Endothelial cell of umbilical vein (primary cell): ENCODE results near the gene IFT57. TPM values are rescaled to one million over a fixed set of nuclear protein-coding genes. Genes with fewer than 3 reads are reported as not detected.

Experiments
- BruUV-seq: library from RNA; stranded (reverse); fragments of 400-500 nt; replicated peaks from 2 replicates; lab custom pipeline; 2021; lab: Mats Ljungman, UMichigan
- CTCF ChIA-PET: fragments of 300-600, 350-600 bp; sonication (Branson Sonifier 250); formaldehyde crosslinking; loops from one replicate; lab custom pipeline; 2021; ENCODE audit warnings: antibody characterized with exemption, inconsistent platforms; lab: Charles Lee
- POLR2A ChIA-PET: fragments of 300-600, 350-600 bp; sonication (Branson Sonifier 250); formaldehyde crosslinking; loops from one replicate; lab custom pipeline; 2021; ENCODE audit warnings: antibody characterized with exemption, inconsistent platforms; lab: Charles Lee
- DNase-seq: peaks from one replicate; pipeline ENCODE4 v3.0.0-alpha.2; 2011; ENCODE audit warnings: low read depth, low spot score
- FAIRE-seq: peaks from 2 replicates; lab custom pipeline; 2011; peaks lifted over from hg19 to GRCh38; lab: Jason Lieb, UNC
- H2AFZ ChIP-seq: 2 replicates; pipeline ENCODE4 v1.6.0; 2012; ENCODE audit warnings: low read depth, low read length, control low read depth, inconsistent platforms
- H3K27ac ChIP-seq: 2 replicates; pipeline ENCODE4 v1.5.1; 2011; ENCODE audit warnings: low read depth, mild to moderate bottlenecking, control low read depth, low read length, moderate library complexity; ENCODE audit not compliant: insufficient read depth
- H3K27me3 ChIP-seq, 2 experiments: 2 replicates each; pipeline versions ENCODE4 v1.6.0 to v1.6.1; 2011; ENCODE audit warnings: low read length in 2 of 2, mixed read lengths in 1 of 2; ENCODE audit not compliant: control insufficient read depth in 2 of 2, insufficient read depth in 2 of 2
- H3K36me3 ChIP-seq, 2 experiments: 2 replicates in 1 of 2; 3 replicates in 1 of 2; pipeline ENCODE4 v1.5.1; 2011; ENCODE audit warnings: low read length in 2 of 2, mild to moderate bottlenecking in 1 of 2, moderate library complexity in 1 of 2; ENCODE audit not compliant: control insufficient read depth in 2 of 2, insufficient read depth in 2 of 2; ENCODE audit errors: extremely low read depth in 1 of 2
- H3K4me1 ChIP-seq: 3 replicates; pipeline ENCODE4 v1.5.1; 2011; ENCODE audit warnings: mild to moderate bottlenecking, low read length; ENCODE audit not compliant: control insufficient read depth, insufficient read depth; ENCODE audit errors: extremely low read depth
- H3K4me2 ChIP-seq: 2 replicates; pipeline ENCODE4 v1.6.1; 2011; ENCODE audit warnings: low read length, control low read depth, mixed read lengths; ENCODE audit not compliant: insufficient read depth
- H3K4me3 ChIP-seq, 3 experiments: fragments of 200-600 bp in 1 of 3; sonication (generic), shearing (Covaris generic) in 1 of 3; replicated peaks in 1 of 3; 2 replicates each; pipeline ENCODE4 v1.5.1; 2011 to 2016; ENCODE audit warnings: control low read depth in 3 of 3, low read length in 3 of 3, mild to moderate bottlenecking in 2 of 3, inconsistent platforms in 1 of 3, low read depth in 1 of 3, moderate library complexity in 1 of 3; ENCODE audit not compliant: insufficient read depth in 1 of 3
- H3K79me2 ChIP-seq: 2 replicates; pipeline ENCODE4 v1.6.0; 2012; ENCODE audit warnings: low read length, inconsistent platforms; ENCODE audit not compliant: control insufficient read depth, insufficient read depth
- H3K9ac ChIP-seq: replicated peaks from 2 replicates; pipeline ENCODE3; 2011; ENCODE audit warnings: low read length, control low read depth; ENCODE audit not compliant: insufficient read depth; ENCODE audit errors: extremely low read depth
- H3K9me1 ChIP-seq: replicated peaks from 3 replicates; pipeline ENCODE4 v1.6.0; 2011; ENCODE audit warnings: mild to moderate bottlenecking, low read length; ENCODE audit not compliant: control insufficient read depth, insufficient read depth; ENCODE audit errors: extremely low read depth
- H3K9me3 ChIP-seq: replicated peaks from 2 replicates; pipeline ENCODE4 v1.5.1; 2012; ENCODE audit warnings: low read length, inconsistent platforms; ENCODE audit not compliant: control insufficient read depth, insufficient read depth
- H4K20me1 ChIP-seq: replicated peaks from 2 replicates; pipeline ENCODE3; 2011; ENCODE audit warnings: mild to moderate bottlenecking, low read length; ENCODE audit not compliant: control insufficient read depth, insufficient read depth; ENCODE audit errors: extremely low read depth
- EZH2 ChIP-seq: IDR thresholded peaks from 2 replicates; pipeline ENCODE4 v1.6.1; 2012; ENCODE audit warnings: borderline replicate concordance, low read depth, mild to moderate bottlenecking, moderate library complexity, low read length, inconsistent platforms; ENCODE audit not compliant: severe bottlenecking
- FOS ChIP-seq: IDR thresholded peaks from 2 replicates; pipeline ENCODE4 v1.6.1; 2011; ENCODE audit warnings: mild to moderate bottlenecking, low read length, moderate library complexity, borderline replicate concordance; ENCODE audit not compliant: insufficient read depth
- GATA2 ChIP-seq: IDR thresholded peaks from 2 replicates; pipeline ENCODE4 v1.7.0; 2011; ENCODE audit warnings: low read depth, mild to moderate bottlenecking, moderate library complexity, mixed read lengths, low read length; ENCODE audit not compliant: insufficient read length, insufficient read depth
- JUN ChIP-seq: IDR thresholded peaks from 2 replicates; pipeline ENCODE4 v1.6.1; 2011; ENCODE audit warnings: borderline replicate concordance, low read depth; ENCODE audit not compliant: insufficient read length, insufficient read depth
- MYC ChIP-seq: IDR thresholded peaks from one replicate; pipeline ENCODE4 v1.6.1; 2011; ENCODE audit warnings: mild to moderate bottlenecking, low read depth, low read length
- POLR2A ChIP-seq: IDR thresholded peaks from 2 replicates; pipeline ENCODE4 v1.6.1; 2012; ENCODE audit warnings: low read depth, mild to moderate bottlenecking, control low read depth, low read length
- POLR2AphosphoS5 ChIP-seq: IDR thresholded peaks from 2 replicates; pipeline ENCODE4 v1.6.1; 2012; ENCODE audit warnings: low read depth, mild to moderate bottlenecking, control low read depth, low read length, moderate library complexity; ENCODE audit not compliant: insufficient read depth
- dilution Hi-C: fragments of 300-500 bp; cut with MboI; formaldehyde crosslinking; loops from one replicate; pipeline ENCODE4 v1.15.0; 2019; ENCODE audit warnings: low sequenced_read_pairs; ENCODE audit not compliant: extremely low pct_ligation_motif_present
- intact Hi-C: fragments of 100-400 bp; cut with micrococcal nuclease; formaldehyde crosslinking; loops from one replicate; pipeline ENCODE4 v1.10.0; 2022
- polyA plus RNA-seq, 4 experiments: library from polyadenylated mRNA; depleted of rRNA in 3 of 4; stranded (reverse) in 3 of 4; unstranded in 1 of 4; fragments of >200 nt; gene quantifications; 2 replicates each; pipeline versions ENCODE4 v1.2.1 to v1.2.3, GENCODE V29; 2011 to 2012; ENCODE audit warnings: missing spikeins in 1 of 4
- total RNA-seq: library from RNA; stranded (reverse); gene quantifications from 2 replicates; pipeline ENCODE4 v1.2.3, GENCODE V29; 2021
- TF ChIP-seq, protein P1 (sequence below): IDR thresholded peaks from 2 replicates; pipeline ENCODE4 v1.6.1; 2011; ENCODE audit not compliant: insufficient read depth, insufficient read length
- TF ChIP-seq, protein P2 (sequence below), 2 donors: IDR thresholded peaks; 1 replicate in 1 of 2; 2 replicates in 1 of 2; pipeline ENCODE4 v1.5.1; 2011; ENCODE audit warnings: low read length in 2 of 2, mild to moderate bottlenecking in 2 of 2, moderate library complexity in 2 of 2, control low read depth in 1 of 2, inconsistent platforms in 1 of 2, low read depth in 1 of 2; ENCODE audit not compliant: insufficient read depth in 1 of 2; ENCODE audit errors: extremely low read depth in 1 of 2

Gene IFT57
- total and polyA plus RNA-seq, 2 donors (not counting 3 experiments of a cell fraction or from before 2014, with no cell fraction given), result 15.2 to 25.1 TPM

DNA sequence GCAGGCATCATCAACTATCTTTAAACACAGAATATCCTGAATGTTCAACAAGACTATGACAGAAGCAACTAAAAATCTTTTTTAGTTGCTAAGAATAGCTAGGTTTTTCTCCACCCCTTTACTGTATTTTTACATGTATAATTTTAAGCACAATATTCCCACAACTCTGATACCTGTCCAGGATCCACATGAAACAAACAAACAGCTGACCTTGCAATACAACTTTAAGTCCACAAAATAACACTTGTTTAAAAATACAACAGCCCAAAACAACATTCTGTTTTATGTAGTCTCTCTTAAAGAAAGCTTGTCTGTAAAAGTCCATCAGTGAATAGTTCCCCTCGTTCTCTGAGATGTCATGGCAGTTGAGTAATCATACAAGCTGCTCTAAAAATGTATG lies 41.1 kb downstream of the IFT57 start:
- H2AFZ ChIP-seq, result no peak overlapping the region
- no TSS peak for BruUV-seq
- no peaks in the 10 kb centered on the region for H4K20me1 ChIP-seq
- no peaks in the 10 kb centered on the region for H3K9me3 ChIP-seq
- H3K4me1 ChIP-seq, result no peaks in the 10 kb centered on the region
- no peak for TF ChIP-seq POLR2AphosphoS5
- no peak for TF ChIP-seq GATA2
- TF ChIP-seq POLR2A, result no peak
- TF ChIP-seq, protein P1, sequence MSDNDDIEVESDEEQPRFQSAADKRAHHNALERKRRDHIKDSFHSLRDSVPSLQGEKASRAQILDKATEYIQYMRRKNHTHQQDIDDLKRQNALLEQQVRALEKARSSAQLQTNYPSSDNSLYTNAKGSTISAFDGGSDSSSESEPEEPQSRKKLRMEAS, result no peak
- TF ChIP-seq FOS, result no peak
- no peak for TF ChIP-seq MYC
- no peak for TF ChIP-seq EZH2
- no peak for TF ChIP-seq JUN
- TF ChIP-seq, protein P2, sequence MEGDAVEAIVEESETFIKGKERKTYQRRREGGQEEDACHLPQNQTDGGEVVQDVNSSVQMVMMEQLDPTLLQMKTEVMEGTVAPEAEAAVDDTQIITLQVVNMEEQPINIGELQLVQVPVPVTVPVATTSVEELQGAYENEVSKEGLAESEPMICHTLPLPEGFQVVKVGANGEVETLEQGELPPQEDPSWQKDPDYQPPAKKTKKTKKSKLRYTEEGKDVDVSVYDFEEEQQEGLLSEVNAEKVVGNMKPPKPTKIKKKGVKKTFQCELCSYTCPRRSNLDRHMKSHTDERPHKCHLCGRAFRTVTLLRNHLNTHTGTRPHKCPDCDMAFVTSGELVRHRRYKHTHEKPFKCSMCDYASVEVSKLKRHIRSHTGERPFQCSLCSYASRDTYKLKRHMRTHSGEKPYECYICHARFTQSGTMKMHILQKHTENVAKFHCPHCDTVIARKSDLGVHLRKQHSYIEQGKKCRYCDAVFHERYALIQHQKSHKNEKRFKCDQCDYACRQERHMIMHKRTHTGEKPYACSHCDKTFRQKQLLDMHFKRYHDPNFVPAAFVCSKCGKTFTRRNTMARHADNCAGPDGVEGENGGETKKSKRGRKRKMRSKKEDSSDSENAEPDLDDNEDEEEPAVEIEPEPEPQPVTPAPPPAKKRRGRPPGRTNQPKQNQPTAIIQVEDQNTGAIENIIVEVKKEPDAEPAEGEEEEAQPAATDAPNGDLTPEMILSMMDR (IDR thresholded peaks at IDR 0.05; ENCODE audit: extremely low read depth in 1 of 2, insufficient read depth in 1 of 2, low read depth in 1 of 2, low read length in 2 of 2), result no peak
- no peak overlapping the region for H3K9ac ChIP-seq
- intact Hi-C loops (no loop called here), dilution Hi-C loops (no loop called here)
- no peaks in the 10 kb centered on the region for H3K9me1 ChIP-seq
- no peak overlapping the region for H3K4me3 ChIP-seq
- no peaks in the 10 kb centered on the region for H3K79me2 ChIP-seq
- H3K36me3 ChIP-seq, result no peaks in the 10 kb centered on the region
- no peak overlapping the region for H3K27ac ChIP-seq
- POLR2A ChIA-PET, result no interaction called here
- H3K27me3 ChIP-seq, result no peaks in the 10 kb centered on the region
- FAIRE-seq, result no peak
- no peak overlapping the region for H3K4me2 ChIP-seq
- CTCF ChIA-PET, result interaction anchor here (0.6 to 1.2 kb wide), 2 partner anchors 222 to 296 kb away, joined by 3 read pairs; no protein-coding TSS in a partner anchor
- no peak for DNase-seq
